Thymus (tissue), 14 donors: Measurements from ENCODE around the gene DAG1. TPM values are rescaled to one million over a fixed set of nuclear protein-coding genes. Genes with fewer than 3 reads are reported as not detected.
A peak's percentile ranks its signal among the peaks of the same experiment; 100 is the strongest.

Source experiments
- DNase-seq, 9 donors: peaks; one replicate each; pipeline ENCODE4 v3.0.0-alpha.2; 2013; ENCODE audit warnings: low spot score in 9 of 9, low read depth in 6 of 9, missing footprints in 1 of 9
- H3K27ac ChIP-seq, 2 donors: one replicate each; pipeline ENCODE4 v1.5.1; 2013; ENCODE audit warnings: control low read depth in 1 of 2, low read depth in 1 of 2, low read length in 1 of 2, mild to moderate bottlenecking in 1 of 2, moderate library complexity in 1 of 2
- H3K27me3 ChIP-seq, 2 donors: one replicate each; pipeline ENCODE4 v1.5.1; 2013; ENCODE audit warnings: low read length in 1 of 2; ENCODE audit not compliant: control insufficient read depth in 2 of 2, insufficient read depth in 1 of 2
- H3K36me3 ChIP-seq, 2 donors: one replicate each; pipeline ENCODE4 v1.5.1; 2013; ENCODE audit warnings: low read length in 1 of 2, mild to moderate bottlenecking in 1 of 2, moderate library complexity in 1 of 2; ENCODE audit not compliant: control insufficient read depth in 2 of 2, insufficient read depth in 2 of 2
- H3K4me1 ChIP-seq, 2 donors: one replicate each; pipeline ENCODE4 v1.5.1; 2013; ENCODE audit warnings: low read length in 2 of 2; ENCODE audit not compliant: control insufficient read depth in 2 of 2, insufficient read depth in 2 of 2
- H3K4me3 ChIP-seq, 2 donors: one replicate each; pipeline ENCODE4 v1.5.1; 2013; ENCODE audit warnings: low read length in 2 of 2, control low read depth in 1 of 2, mild to moderate bottlenecking in 1 of 2
- H3K9me3 ChIP-seq, 2 donors: one replicate each; pipeline ENCODE4 v1.5.1; 2013; ENCODE audit warnings: low read length in 1 of 2, mild to moderate bottlenecking in 1 of 2; ENCODE audit not compliant: control insufficient read depth in 2 of 2, insufficient read depth in 1 of 2
- WGBS: extraction: QIAGEN DNeasy Blood & Tissue Kit; methylation state at CpG from one replicate; pipeline ENCODE4 v1.1.7; 2013; 5-methylcytosine and 5-hydroxymethylcytosine counted together
- long read RNA-seq, 10 donors: transcript quantifications; one replicate each; lab custom pipeline, GENCODE V29; 2026
- polyA plus RNA-seq: library from polyadenylated mRNA; stranded (reverse); fragments of 200-250 nt; gene quantifications from one replicate; pipeline ENCODE4 v1.2.3, GENCODE V29; 2013
- total RNA-seq: library from RNA; stranded (reverse); fragments of 120-200 nt; gene quantifications from one replicate; pipeline ENCODE4 v1.2.4, GENCODE V29; 2013
- donor health status: healthy.

Gene DAG1
- total RNA-seq, result 8.5 TPM
- polyA plus RNA-seq, result 11.5 TPM
- long read RNA-seq, donor 1, result 0 reads
- long read RNA-seq, donor 2, full-length matches to known transcripts, result 7 of 7 reads
- long read RNA-seq, donor 2, partial matches to known transcripts, result 0 of 7 reads
- long read RNA-seq, donor 2, other reads (novel, unspliced or antisense), result 0 of 7 reads
- long read RNA-seq, donor 3, full-length matches to known transcripts, result 2 of 2 reads
- long read RNA-seq, donor 3, partial matches to known transcripts, result 0 of 2 reads
- long read RNA-seq, donor 3, other reads (novel, unspliced or antisense), result 0 of 2 reads
- long read RNA-seq, donor 4, full-length matches to known transcripts, result 1 of 1 reads
- long read RNA-seq, donor 4, partial matches to known transcripts, result 0 of 1 reads
- long read RNA-seq, donor 4, other reads (novel, unspliced or antisense), result 0 of 1 reads
- long read RNA-seq, donor 5, full-length matches to known transcripts, result 4 of 4 reads
- long read RNA-seq, donor 5, partial matches to known transcripts, result 0 of 4 reads
- long read RNA-seq, donor 5, other reads (novel, unspliced or antisense), result 0 of 4 reads
- long read RNA-seq, donor 6, full-length matches to known transcripts, result 5 of 5 reads
- long read RNA-seq, donor 6, partial matches to known transcripts, result 0 of 5 reads
- long read RNA-seq, donor 6, other reads (novel, unspliced or antisense), result 0 of 5 reads
- long read RNA-seq, donor 7, full-length matches to known transcripts, result 3 of 3 reads
- long read RNA-seq, donor 7, partial matches to known transcripts, result 0 of 3 reads
- long read RNA-seq, donor 7, other reads (novel, unspliced or antisense), result 0 of 3 reads
- long read RNA-seq, donor 8, result 0 reads
- long read RNA-seq, donor 9, full-length matches to known transcripts, result 3 of 3 reads
- long read RNA-seq, donor 9, partial matches to known transcripts, result 0 of 3 reads
- long read RNA-seq, donor 9, other reads (novel, unspliced or antisense), result 0 of 3 reads
- long read RNA-seq, donor 10, full-length matches to known transcripts, result 4 of 4 reads
- long read RNA-seq, donor 10, partial matches to known transcripts, result 0 of 4 reads
- long read RNA-seq, donor 10, other reads (novel, unspliced or antisense), result 0 of 4 reads

- Histone ChIP-seq H3K36me3 (no peaks in the 10 kb centered on the region), H3K27me3 (no peaks in the 10 kb centered on the region), H3K4me3 (peak within 1 kb of the TSS; percentile 81 to 92), H3K9me3 (peaks cover 0 to 4% of the 10 kb centered on the region in 2 donors), H3K4me1 (peaks cover 14 to 26% of the 10 kb centered on the region in 2 donors), H3K27ac (peak within 1 kb of the TSS; percentile 94 to 98)
- peak; percentile 70 to 96 (median 89) for DNase-seq
- 1% methylated on average over 108 of the region's 108 CpGs for WGBS
These were observed at the start of gene DAG1 for GRCh38 chr3:49469936-49470713. TSS of gene DAG1 (plus strand) at chr3:49470267. CDS start at chr3:49510535, 40,268 bp downstream.

GRCh38 chr3:49421890-49422378, 48.1 kb upstream of the DAG1 start:
- H3K27ac ChIP-seq, result no peak overlapping the region
- 33% methylated on average over 14 of the region's 14 CpGs for WGBS
- H3K4me3 ChIP-seq, result peak overlapping the region; percentile 8 to 19
- H3K27me3 ChIP-seq, result no peaks in the 10 kb centered on the region
- peaks cover 30% of the 10 kb centered on the region in 2 donors for H3K36me3 ChIP-seq
- H3K9me3 ChIP-seq, result peaks cover 0 to 1% of the 10 kb centered on the region in 2 donors
- H3K4me1 ChIP-seq, result peaks cover 13 to 23% of the 10 kb centered on the region in 2 donors
- peak in 1 of 9 donors; percentile 47 for DNase-seq

GRCh38 chr3:49422379-49423248, 47.5 kb upstream of the DAG1 start, which contains the start of gene AMT:
TSS of gene AMT (minus strand) at chr3:49422473. CDS start at chr3:49422450, 23 bp downstream.
- H3K9me3 ChIP-seq, result peaks cover 0 to 1% of the 10 kb centered on the region in 2 donors
- H3K27me3 ChIP-seq, result no peaks in the 10 kb centered on the region
- DNase-seq, result no peak
- WGBS, result 48% methylated on average over 25 of the region's 25 CpGs
- H3K36me3 ChIP-seq, result peaks cover 25 to 30% of the 10 kb centered on the region in 2 donors
- no peak within 1 kb of the TSS for H3K27ac ChIP-seq
- H3K4me3 ChIP-seq, result peak within 1 kb of the TSS; percentile 8 to 19
- H3K4me1 ChIP-seq, result peaks cover 11 to 16% of the 10 kb centered on the region in 2 donors

GRCh38 chr3:49424816-49425215, 45.3 kb upstream of the DAG1 start:
- H3K36me3 ChIP-seq, result peaks cover 16 to 30% of the 10 kb centered on the region in 2 donors
- 98% methylated on average over 6 of the region's 6 CpGs for WGBS
- peaks cover 0 to 1% of the 10 kb centered on the region in 2 donors for H3K9me3 ChIP-seq
- H3K27ac ChIP-seq, result no peak overlapping the region
- H3K27me3 ChIP-seq, result no peaks in the 10 kb centered on the region
- H3K4me3 ChIP-seq, result no peak overlapping the region
- H3K4me1 ChIP-seq, result peaks cover 14 to 26% of the 10 kb centered on the region in 2 donors
- no peak for DNase-seq

- Histone ChIP-seq H3K27me3 (no peaks in the 10 kb centered on the region), H3K9me3 (no peaks in the 10 kb centered on the region), H3K4me1 (peaks cover 4 to 16% of the 10 kb centered on the region in 2 donors), H3K36me3 (peaks cover 16 to 23% of the 10 kb centered on the region in 2 donors), H3K27ac (no peak overlapping the region), H3K4me3 (no peak overlapping the region)
- DNase-seq, result no peak
- WGBS, result 98% methylated on average over 2 of the region's 2 CpGs
These were observed 42.5 kb upstream of the DAG1 start for GRCh38 chr3:49427586-49427985.

GRCh38 chr3:49428752-49429080, 41.4 kb upstream of the DAG1 start:
- peak in 1 of 9 donors; percentile 19 for DNase-seq
- Histone ChIP-seq H3K27ac (peak overlapping the region; percentile 85 to 96), H3K4me1 (peaks cover 3 to 11% of the 10 kb centered on the region in 2 donors), H3K4me3 (peak overlapping the region; percentile 80 to 85), H3K27me3 (no peaks in the 10 kb centered on the region), H3K9me3 (no peaks in the 10 kb centered on the region), H3K36me3 (peaks cover 16 to 18% of the 10 kb centered on the region in 2 donors)
- WGBS, result 4% methylated on average over 9 of the region's 9 CpGs

- no peaks in the 10 kb centered on the region for H3K36me3 ChIP-seq
- H3K27me3 ChIP-seq, result no peaks in the 10 kb centered on the region
- H3K9me3 ChIP-seq, result no peaks in the 10 kb centered on the region
- no peak overlapping the region for H3K27ac ChIP-seq
- no peak for DNase-seq
- peaks cover 0 to under 1% of the 10 kb centered on the region in 2 donors for H3K4me1 ChIP-seq
- WGBS, result 96% methylated on average over 5 of the region's 5 CpGs
- H3K4me3 ChIP-seq, result no peak overlapping the region
These were observed 35.3 kb upstream of the DAG1 start for GRCh38 chr3:49434731-49435130.
